H7 (cell line): ENCODE results near the gene PPP1R12B. TPM values are rescaled to one million over a fixed set of nuclear protein-coding genes. Genes with fewer than 3 reads are reported as not detected.
"Not testable (repeated sequence)": the region's sequence is repeated elsewhere in the genome, so short reads cannot be mapped to it uniquely, and the experiment has no call there.

ENCODE experiments used
- DNase-seq: peaks from one replicate; pipeline ENCODE4 v3.0.0; 2012
- H3K27me3 ChIP-seq: 2 replicates; pipeline ENCODE4 v1.6.0; 2011; ENCODE audit warnings: mild to moderate bottlenecking, low read length; ENCODE audit not compliant: control insufficient read depth, insufficient read depth
- H3K36me3 ChIP-seq: replicated peaks from 2 replicates; pipeline ENCODE4 v1.5.1; 2011; ENCODE audit warnings: low read length; ENCODE audit not compliant: control insufficient read depth, insufficient read depth
- H3K4me3 ChIP-seq: 2 replicates; pipeline ENCODE4 v1.5.1; 2011; ENCODE audit warnings: low read depth, mild to moderate bottlenecking, control low read depth, low read length, moderate library complexity; ENCODE audit not compliant: insufficient read depth
- total RNA-seq: library from RNA; depleted of rRNA; stranded (reverse); fragments of >200 nt; shearing (Covaris generic); gene quantifications from 2 replicates; pipeline ENCODE4 v1.2.3, GENCODE V29; 2014; rRNA removed

PPP1R12B gene
- total RNA-seq, 1 experiment from 2014 or later: 4.5 TPM

DNA sequence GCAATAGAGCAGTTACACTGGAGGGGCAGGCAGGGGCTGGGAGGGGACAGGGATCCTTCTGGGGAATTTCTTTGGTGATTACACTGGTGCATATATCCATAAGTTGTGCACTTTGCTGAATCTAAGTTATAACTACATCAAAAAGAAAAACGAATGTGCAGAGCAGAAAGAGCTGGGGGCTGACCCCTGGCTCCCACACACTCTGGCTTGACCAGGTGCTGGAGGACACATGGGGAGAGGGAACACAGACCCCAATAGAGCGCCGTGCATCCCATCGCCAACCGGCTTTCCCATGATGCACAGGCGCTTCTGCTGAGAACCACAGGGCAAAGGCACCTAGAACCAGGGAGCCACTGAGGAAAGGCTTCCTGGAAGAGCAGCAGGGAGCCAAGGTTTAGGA lies 281.6 kb downstream of the PPP1R12B start:
- not testable (repeated sequence) for H3K4me3 ChIP-seq, H3K27me3 ChIP-seq, H3K36me3 ChIP-seq, DNase-seq

DNA sequence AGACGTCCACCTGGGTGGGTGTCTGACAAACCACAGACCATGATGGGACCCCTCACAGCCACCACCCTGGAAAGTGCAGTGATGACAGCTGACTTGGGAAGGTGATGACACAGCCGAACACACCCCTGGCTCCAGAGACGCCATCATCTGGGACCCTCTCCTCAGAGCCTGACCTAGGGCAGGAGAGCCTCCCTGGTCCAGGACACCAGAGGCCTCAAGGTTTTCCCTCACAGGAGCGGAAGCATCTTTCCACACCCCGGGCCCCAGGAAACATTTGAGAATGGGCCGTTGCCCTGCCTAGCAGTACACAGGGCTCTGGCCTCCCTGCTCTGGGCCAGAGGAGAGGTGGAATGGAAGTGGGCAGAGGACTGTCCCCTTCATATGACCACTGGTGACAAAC lies 282.0 kb downstream of the PPP1R12B start:
- H3K27me3 ChIP-seq: no peaks in the 10 kb centered on the region
- no peak for DNase-seq
- no peaks in the 10 kb centered on the region for H3K36me3 ChIP-seq
- H3K4me3 ChIP-seq: no peak overlapping the region

DNA sequence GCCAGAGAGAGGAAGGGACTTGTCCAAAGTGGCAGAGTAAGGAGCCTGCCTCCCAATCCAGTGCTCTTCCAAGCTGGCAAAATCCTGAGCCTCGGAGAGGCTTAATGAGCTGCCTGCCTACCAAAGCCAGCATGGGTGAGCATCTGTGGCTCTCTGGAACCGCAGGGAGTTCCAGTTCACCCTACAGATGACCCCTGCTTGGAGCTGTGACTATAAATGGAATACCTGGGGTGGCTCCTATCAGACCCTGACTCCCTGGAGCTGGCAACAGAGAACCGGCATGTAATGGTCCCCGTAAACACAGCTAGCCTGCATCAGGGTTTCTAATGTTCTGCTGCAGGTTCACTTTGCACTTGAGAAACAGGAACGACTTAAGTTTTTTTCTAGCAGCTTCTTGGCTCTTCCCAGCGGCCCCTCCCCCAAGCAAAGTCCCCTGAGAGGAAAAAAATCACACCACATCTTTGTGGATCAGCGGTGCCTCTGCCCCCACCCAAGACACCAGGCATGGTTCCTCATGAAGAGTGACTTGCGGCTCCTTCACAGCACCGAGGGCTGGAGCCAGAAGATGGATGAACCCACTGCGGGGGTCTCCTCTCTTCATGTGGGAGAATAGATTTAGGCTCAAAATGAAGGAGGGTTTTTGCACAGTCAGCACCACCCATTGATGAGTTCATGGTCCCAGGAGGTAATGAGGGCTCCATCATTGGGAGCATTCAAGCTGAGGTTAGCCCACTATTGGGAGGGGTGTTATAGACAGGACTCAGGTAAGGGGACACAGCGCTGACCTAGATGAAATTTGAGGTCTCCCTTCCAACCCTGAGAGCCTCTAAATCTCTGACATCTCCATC lies 282.8 kb downstream of the PPP1R12B start:
- Histone ChIP-seq H3K4me3 (no peak overlapping the region), H3K27me3 (no peaks in the 10 kb centered on the region), H3K36me3 (no peaks in the 10 kb centered on the region)
- no peak for DNase-seq

- no peaks in the 10 kb centered on the region for H3K27me3 ChIP-seq
- no peak overlapping the region for H3K4me3 ChIP-seq
- DNase-seq: no peak
- H3K36me3 ChIP-seq: no peaks in the 10 kb centered on the region
These were observed 283.7 kb downstream of the PPP1R12B start for GRCh38 chr1:202632241-202632640.

DNA sequence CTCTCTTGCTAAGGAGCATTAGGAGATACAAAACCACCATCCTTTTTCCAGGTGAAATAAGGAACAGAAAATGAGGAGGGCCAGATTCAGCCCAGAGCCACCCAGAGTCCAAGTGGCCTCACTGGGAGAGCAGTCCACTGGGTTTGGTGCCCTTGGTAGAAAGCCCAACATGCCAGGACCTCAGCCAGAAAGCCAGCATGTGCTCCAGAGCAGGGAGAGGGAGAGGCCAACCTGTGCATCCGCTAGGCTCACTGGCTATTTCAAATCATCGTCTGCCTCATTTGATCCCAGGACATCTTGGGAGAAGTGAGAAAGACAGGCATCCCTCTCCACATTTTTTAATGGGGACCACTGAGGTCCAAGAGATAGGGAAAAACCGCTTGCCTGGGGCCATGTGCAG lies 287.7 kb downstream of the PPP1R12B start:
- H3K27me3 ChIP-seq, H3K36me3 ChIP-seq, H3K4me3 ChIP-seq, DNase-seq: not testable (repeated sequence)

GRCh38 chr1:202637321-202638018 lies 289.0 kb downstream of the PPP1R12B start:
- H3K4me3 ChIP-seq, H3K36me3 ChIP-seq, DNase-seq, H3K27me3 ChIP-seq: not testable (repeated sequence)

DNA sequence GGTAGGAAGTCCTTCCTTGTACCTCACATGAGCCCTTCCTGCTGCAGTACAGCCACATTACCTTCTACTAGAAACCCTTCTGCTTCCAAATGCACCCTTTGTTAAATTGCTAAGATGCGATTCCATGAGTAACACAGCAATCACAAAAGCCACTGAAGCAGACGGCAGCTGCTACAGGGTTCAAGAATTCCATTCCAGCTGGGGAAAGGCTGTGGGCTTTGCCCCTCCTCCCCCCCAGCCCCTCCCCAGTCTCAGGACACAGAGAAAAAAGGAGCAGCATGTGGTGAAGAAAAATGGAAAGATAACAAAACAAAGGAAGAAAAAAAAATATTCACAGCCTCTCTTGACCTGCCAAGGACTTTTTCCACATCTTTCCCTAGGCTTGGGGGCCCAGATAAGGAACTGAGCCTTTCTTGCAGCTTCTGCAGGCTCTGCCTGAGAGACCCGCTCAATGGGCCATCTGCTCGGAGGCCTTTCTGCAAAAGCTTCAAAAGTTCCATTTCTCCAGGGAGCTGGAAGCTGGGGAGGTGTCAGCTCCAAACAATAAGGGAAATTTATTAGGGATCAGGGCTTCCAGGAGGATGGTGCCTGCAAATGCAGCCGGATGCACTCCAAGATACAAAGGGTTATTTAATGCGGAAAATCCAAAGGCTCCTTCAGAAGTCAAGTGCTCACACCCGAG lies 289.7 kb downstream of the PPP1R12B start:
- H3K4me3 ChIP-seq: no peak overlapping the region
- H3K27me3 ChIP-seq: peaks cover 12% of the 10 kb centered on the region
- no peak for DNase-seq
- H3K36me3 ChIP-seq: no peaks in the 10 kb centered on the region

DNA sequence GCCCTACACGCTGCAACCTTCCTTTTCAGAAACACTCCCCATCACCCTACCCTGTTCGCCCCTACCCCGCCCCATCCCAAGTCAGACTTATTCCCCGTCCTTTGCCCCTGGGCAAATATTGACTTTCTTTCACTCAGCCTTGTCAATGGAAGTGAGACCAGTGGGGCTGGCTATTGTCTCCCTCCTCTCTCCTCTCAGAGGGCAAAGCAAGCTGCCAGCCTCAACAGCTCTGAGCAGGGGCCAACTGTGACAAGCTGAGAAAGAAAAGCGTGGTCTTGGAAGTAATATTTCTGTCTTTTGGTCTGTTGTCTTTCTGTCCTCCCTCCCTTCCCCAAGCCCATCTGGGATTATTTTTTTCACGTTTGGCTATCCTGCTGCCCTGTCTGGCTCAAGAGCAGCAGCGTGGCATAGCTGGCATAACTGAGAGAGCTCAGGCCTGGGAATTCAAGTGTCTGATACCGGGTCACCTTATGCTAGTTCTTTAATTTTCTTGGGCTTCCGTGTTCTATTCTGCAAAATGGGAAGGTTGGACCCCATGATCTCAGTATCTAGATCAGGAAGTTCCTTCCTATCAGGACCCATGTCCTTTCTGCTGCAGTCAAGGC lies 290.3 kb downstream of the PPP1R12B start:
- H3K27me3 ChIP-seq: peaks cover 14% of the 10 kb centered on the region
- DNase-seq, H3K4me3 ChIP-seq, H3K36me3 ChIP-seq: not testable (repeated sequence)

DNA sequence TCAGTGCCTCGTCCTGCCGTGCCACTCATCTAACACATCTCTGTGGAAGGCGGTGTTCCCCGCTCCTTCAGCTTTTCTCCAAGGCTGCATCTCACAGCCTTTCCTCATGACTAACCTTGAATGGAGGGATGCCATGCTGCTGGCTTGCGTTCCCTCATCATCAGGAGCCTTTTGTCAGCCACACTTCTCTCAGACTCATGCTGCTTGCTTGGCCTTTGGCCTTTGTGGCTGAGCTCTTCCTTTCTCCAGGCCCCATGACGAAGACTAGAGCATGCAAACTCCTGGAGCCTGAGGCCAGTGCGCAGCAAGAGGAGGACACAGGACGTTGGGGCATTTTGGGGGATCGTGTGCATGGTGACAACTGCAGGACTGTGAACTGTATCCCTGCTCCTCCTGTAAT lies 291.0 kb downstream of the PPP1R12B start:
- no peak overlapping the region for H3K4me3 ChIP-seq
- DNase-seq: no peak
- H3K27me3 ChIP-seq: peaks cover 21% of the 10 kb centered on the region

GRCh38 chr1:202642212-202642611 lies 293.7 kb downstream of the PPP1R12B start:
- no peak for DNase-seq
- H3K36me3 ChIP-seq: no peaks in the 10 kb centered on the region
- H3K27me3 ChIP-seq: peaks cover 27% of the 10 kb centered on the region
- peak overlapping the region; percentile 76 for H3K4me3 ChIP-seq

More for the DNA sequence above, 291.0 kb downstream of the PPP1R12B start:
- H3K36me3 ChIP-seq: no peaks in the 10 kb centered on the region

Other genes with a start within 250 kb of the PPP1R12B start
- under 0.01 TPM in 1 of 2 replicates, not detected in the other for gene GPR37L1, start 225.8 kb upstream of the PPP1R12B start, total RNA-seq
- gene ARL8A, start 204.0 kb upstream of the PPP1R12B start, total RNA-seq: 50.3 and 55.1 TPM in 2 replicates
- gene PTPN7, start 188.1 kb upstream of the PPP1R12B start, total RNA-seq: 0.24 and 0.55 TPM in 2 replicates
- 0.24 and 0.41 TPM in 2 replicates for gene LGR6, start 154.9 kb upstream of the PPP1R12B start, total RNA-seq
- 159 and 161 TPM in 2 replicates for gene UBE2T, start 6.8 kb upstream of the PPP1R12B start, total RNA-seq